Trophoblast cell (in vitro differentiated cells and primary cell): ENCODE results near the gene MAMDC2.
"Not testable (repeated sequence)": the region's sequence is repeated elsewhere in the genome, so short reads cannot be mapped to it uniquely, and the experiment has no call there.

ENCODE experiments used
- DNase-seq, 2 donors: peaks; one replicate each; pipeline ENCODE4 v3.0.0-alpha.2; 2016
- H2AFZ ChIP-seq: 2 replicates; pipeline ENCODE4 v1.6.1; 2013; ENCODE audit warnings: low read length, moderate library complexity, mild to moderate bottlenecking; ENCODE audit not compliant: insufficient read depth, poor library complexity
- H2AK5ac ChIP-seq: 2 replicates; pipeline ENCODE4 v1.6.1; 2013; ENCODE audit warnings: mild to moderate bottlenecking, low read length
- H2BK120ac ChIP-seq: 2 replicates; pipeline ENCODE4 v1.6.1; 2013; ENCODE audit warnings: low read length, mild to moderate bottlenecking, moderate library complexity; ENCODE audit not compliant: insufficient read depth, poor library complexity
- H2BK12ac ChIP-seq: 2 replicates; pipeline ENCODE4 v1.6.1; 2013; ENCODE audit warnings: mild to moderate bottlenecking, low read length, moderate library complexity
- H2BK5ac ChIP-seq: 2 replicates; pipeline ENCODE4 v1.6.1; 2013; ENCODE audit warnings: low read length, low read depth, moderate library complexity, mild to moderate bottlenecking; ENCODE audit not compliant: poor library complexity
- H3K14ac ChIP-seq: 2 replicates; pipeline ENCODE4 v1.6.1; 2013; ENCODE audit warnings: mild to moderate bottlenecking, low read length
- H3K18ac ChIP-seq: 2 replicates; pipeline ENCODE4 v1.6.1; 2013; ENCODE audit warnings: mild to moderate bottlenecking, low read length
- H3K23ac ChIP-seq: 2 replicates; pipeline ENCODE4 v1.6.1; 2013; ENCODE audit warnings: low read length
- H3K27ac ChIP-seq: 2 replicates; pipeline ENCODE4 v1.5.1; 2013; ENCODE audit warnings: low read depth, mild to moderate bottlenecking, inconsistent platforms, low read length, moderate library complexity
- H3K27me3 ChIP-seq: 2 replicates; pipeline ENCODE4 v1.6.1; 2013; ENCODE audit warnings: inconsistent platforms, mild to moderate bottlenecking, low read length, moderate library complexity; ENCODE audit not compliant: insufficient read depth
- H3K36me3 ChIP-seq, 2 experiments: 1 replicate in 1 of 2; 2 replicates in 1 of 2; pipeline ENCODE4 v1.6.1; 2013; ENCODE audit warnings: low read length in 2 of 2, mild to moderate bottlenecking in 2 of 2, moderate library complexity in 1 of 2; ENCODE audit not compliant: insufficient read depth in 2 of 2, control insufficient read depth in 1 of 2
- H3K4ac ChIP-seq: 2 replicates; pipeline ENCODE4 v1.6.1; 2013; ENCODE audit warnings: low read depth, mild to moderate bottlenecking, low read length, moderate library complexity
- H3K4me1 ChIP-seq, 2 experiments: 1 replicate in 1 of 2; 2 replicates in 1 of 2; pipeline ENCODE4 v1.6.1; 2013; ENCODE audit warnings: low read length in 2 of 2, mild to moderate bottlenecking in 2 of 2, moderate library complexity in 1 of 2; ENCODE audit not compliant: insufficient read depth in 2 of 2, control insufficient read depth in 1 of 2
- H3K4me2 ChIP-seq: 2 replicates; pipeline ENCODE4 v1.6.1; 2013; ENCODE audit warnings: inconsistent platforms, mild to moderate bottlenecking, low read length, moderate library complexity
- H3K4me3 ChIP-seq: 2 replicates; pipeline ENCODE4 v1.5.1; 2013; ENCODE audit warnings: mild to moderate bottlenecking, low read depth, low read length, inconsistent platforms
- H3K79me1 ChIP-seq: one replicate; pipeline ENCODE4 v1.6.1; 2013; ENCODE audit warnings: low read length
- H3K79me2 ChIP-seq: 2 replicates; pipeline ENCODE4 v1.6.1; 2013; ENCODE audit warnings: low read length, mild to moderate bottlenecking; ENCODE audit not compliant: control insufficient read depth, insufficient read depth, poor library complexity
- H3K9ac ChIP-seq: 2 replicates; pipeline ENCODE4 v1.6.1; 2013; ENCODE audit warnings: mild to moderate bottlenecking, low read length
- H3K9me3 ChIP-seq: 2 replicates; pipeline ENCODE4 v1.6.1; 2013; ENCODE audit warnings: low read depth, mild to moderate bottlenecking, control low read depth, inconsistent platforms, low read length; ENCODE audit not compliant: insufficient read depth
- H4K12ac ChIP-seq: 2 replicates; pipeline ENCODE4 v1.6.1; 2013; ENCODE audit warnings: low read depth, mild to moderate bottlenecking, low read length, moderate library complexity
- H4K8ac ChIP-seq: 2 replicates; pipeline ENCODE4 v1.6.1; 2013; ENCODE audit warnings: low read depth, mild to moderate bottlenecking, low read length, moderate library complexity
- H4K91ac ChIP-seq: one replicate; pipeline ENCODE4 v1.6.1; 2013; ENCODE audit warnings: low read depth, mild to moderate bottlenecking, low read length, moderate library complexity
- WGBS: extraction: QIAGEN DNeasy Blood & Tissue Kit; methylation state at CpG from one replicate; pipeline ENCODE4 v1.1.7; 2013; ENCODE audit warnings: missing lambda C conversion rate; ENCODE audit not compliant: insufficient read length, insufficient coverage; ENCODE audit errors: extremely low coverage; 5-methylcytosine and 5-hydroxymethylcytosine counted together

Gene MAMDC2

GRCh38 chr9:70234208-70234607 lies 190.6 kb downstream of the MAMDC2 start:
- not testable (repeated sequence) for DNase-seq, H4K91ac ChIP-seq, H3K9me3 ChIP-seq

GRCh38 chr9:70245952-70246351 lies 202.3 kb downstream of the MAMDC2 start:
- not testable (repeated sequence) for H2BK120ac ChIP-seq, H3K14ac ChIP-seq, H2BK5ac ChIP-seq, H3K27ac ChIP-seq, DNase-seq, H3K4ac ChIP-seq, H3K9me3 ChIP-seq, H3K9ac ChIP-seq, H3K79me1 ChIP-seq, H4K8ac ChIP-seq, H2AK5ac ChIP-seq, H4K91ac ChIP-seq, H3K79me2 ChIP-seq, H2BK12ac ChIP-seq, H3K4me2 ChIP-seq, H3K27me3 ChIP-seq, H3K4me1 ChIP-seq, H4K12ac ChIP-seq, H2AFZ ChIP-seq, H3K18ac ChIP-seq, H3K4me3 ChIP-seq, H3K23ac ChIP-seq, H3K36me3 ChIP-seq
- no CpG with 5 or more reads among the region's 1 CpG for WGBS

More at GRCh38 chr9:70234208-70234607, 190.6 kb downstream of the MAMDC2 start:
- not testable (repeated sequence) for H4K8ac ChIP-seq, H3K79me1 ChIP-seq, H2AK5ac ChIP-seq, H2BK120ac ChIP-seq, H2AFZ ChIP-seq, H3K14ac ChIP-seq, H3K23ac ChIP-seq, H3K36me3 ChIP-seq, H3K4me1 ChIP-seq, H4K12ac ChIP-seq, H3K18ac ChIP-seq, H3K4ac ChIP-seq, H3K4me2 ChIP-seq, H2BK12ac ChIP-seq, H3K9ac ChIP-seq, H3K27me3 ChIP-seq, H2BK5ac ChIP-seq, H3K79me2 ChIP-seq, H3K27ac ChIP-seq, H3K4me3 ChIP-seq
- no CpG with 5 or more reads among the region's 9 CpGs for WGBS

GRCh38 chr9:70250221-70250620 lies 206.6 kb downstream of the MAMDC2 start:
- no peaks in the 10 kb centered on the region for H3K27me3 ChIP-seq
- H3K4ac ChIP-seq, result no peak overlapping the region
- H4K91ac ChIP-seq, result no peak overlapping the region
- no peak overlapping the region for H3K4me3 ChIP-seq
- no peaks in the 10 kb centered on the region for H3K9me3 ChIP-seq
- no peak overlapping the region for H2BK5ac ChIP-seq
- no peaks in the 10 kb centered on the region for H3K4me1 ChIP-seq
- no CpG with 5 or more reads among the region's 1 CpG for WGBS
- H2BK12ac ChIP-seq, result no peak overlapping the region
- H3K23ac ChIP-seq, result no peak overlapping the region
- DNase-seq, result no peak
- H3K79me2 ChIP-seq, result no peaks in the 10 kb centered on the region
- no peak overlapping the region for H4K8ac ChIP-seq
- H3K36me3 ChIP-seq, result no peaks in the 10 kb centered on the region
- H2AFZ ChIP-seq, result no peak overlapping the region
- no peak overlapping the region for H2AK5ac ChIP-seq
- no peak overlapping the region for H2BK120ac ChIP-seq
- no peaks in the 10 kb centered on the region for H3K79me1 ChIP-seq
- no peak overlapping the region for H3K18ac ChIP-seq
- no peak overlapping the region for H4K12ac ChIP-seq
- no peak overlapping the region for H3K4me2 ChIP-seq
- H3K9ac ChIP-seq, result no peak overlapping the region
- no peak overlapping the region for H3K14ac ChIP-seq
- H3K27ac ChIP-seq, result no peak overlapping the region

DNA sequence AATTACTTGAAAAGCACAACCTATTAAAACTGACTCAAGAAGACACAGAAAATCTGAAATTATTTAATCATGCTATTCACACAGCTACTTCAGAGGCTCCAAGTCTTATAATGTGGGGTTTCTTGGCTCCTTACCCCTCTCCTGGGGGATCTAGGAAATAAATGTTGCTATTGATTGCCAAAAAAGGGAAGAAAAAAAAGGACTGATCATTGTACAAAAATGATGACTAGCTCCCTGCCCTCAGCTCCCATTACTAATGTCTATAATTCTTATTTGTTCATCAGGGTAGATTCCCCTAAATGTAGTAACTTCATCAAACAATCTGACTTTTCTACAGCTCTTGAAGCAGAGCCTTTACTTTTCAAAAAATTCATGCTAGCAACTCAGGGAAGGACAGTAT lies 211.8 kb downstream of the MAMDC2 start:
- Histone ChIP-seq H3K9ac (no peak overlapping the region), H2BK120ac (no peak overlapping the region), H3K23ac (no peak overlapping the region), H4K91ac (no peak overlapping the region), H4K8ac (no peak overlapping the region), H3K4ac (no peak overlapping the region), H3K4me2 (peak overlapping the region; percentile 59), H3K4me1 (peaks cover 2 to 13% of the 10 kb centered on the region in 2 experiments), H3K79me1 (peaks cover 19% of the 10 kb centered on the region), H3K9me3 (no peaks in the 10 kb centered on the region), H3K27me3 (no peaks in the 10 kb centered on the region), H3K79me2 (peaks cover 17% of the 10 kb centered on the region), H3K36me3 (no peaks in the 10 kb centered on the region), H4K12ac (no peak overlapping the region), H2BK12ac (no peak overlapping the region), H3K27ac (peak overlapping the region; percentile 73), H3K4me3 (no peak overlapping the region), H3K18ac (no peak overlapping the region), H2AK5ac (no peak overlapping the region), H2BK5ac (no peak overlapping the region), H2AFZ (no peak overlapping the region), H3K14ac (no peak overlapping the region)
- DNase-seq, result no peak
